GM12801 (cell line): Measurements from ENCODE around the gene CLSTN1.

Source experiments
- TF ChIP-seq, protein P1 (sequence below): IDR thresholded peaks from one replicate; pipeline ENCODE4 v1.5.1; 2011; ENCODE audit warnings: control low read depth; ENCODE audit not compliant: insufficient read length; ENCODE audit errors: extremely low read depth

Gene CLSTN1

DNA sequence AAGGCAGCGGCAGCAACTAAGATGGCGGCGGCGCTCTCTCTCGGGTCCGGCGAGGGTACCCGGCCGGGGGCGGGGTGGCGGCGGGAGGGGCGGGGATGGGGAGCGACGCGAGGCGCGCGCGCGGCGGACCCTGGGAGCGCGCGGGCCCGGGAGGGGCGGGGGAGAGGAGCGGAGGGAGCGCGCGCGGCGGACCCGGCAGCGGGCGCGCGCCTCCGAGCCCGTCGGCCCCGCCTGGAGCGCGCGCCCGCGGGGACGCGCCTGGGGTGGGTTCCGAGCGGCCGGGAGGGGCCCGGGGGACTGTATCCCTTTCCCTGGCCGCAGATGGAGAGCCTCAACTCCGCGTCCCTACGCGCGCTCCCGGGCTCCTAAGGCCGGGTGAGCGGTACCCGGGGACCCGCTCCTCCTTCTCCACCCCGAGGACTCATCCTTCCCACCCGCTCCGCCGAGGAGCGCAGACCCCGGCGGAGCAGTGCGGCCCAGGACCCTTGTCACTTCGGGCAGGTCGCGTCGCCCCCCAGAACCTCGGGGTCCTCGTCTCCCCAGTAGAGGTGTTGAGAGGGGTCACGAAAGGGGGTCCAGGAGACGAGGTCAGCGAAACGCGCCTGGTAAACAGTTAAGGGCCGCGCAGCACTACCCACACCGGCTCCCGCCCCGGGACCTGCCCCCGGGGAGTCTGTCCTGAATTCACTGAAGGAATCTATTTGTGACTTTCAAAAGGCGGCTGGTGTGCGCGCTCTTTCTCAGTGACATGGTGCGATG, at the start of gene CLSTN1:
CLSTN1 (minus strand) TSS at position 23 of the 759 bp plus-strand sequence. CDS start 232 bp downstream, outside the sequence.
- TF ChIP-seq, protein P1, sequence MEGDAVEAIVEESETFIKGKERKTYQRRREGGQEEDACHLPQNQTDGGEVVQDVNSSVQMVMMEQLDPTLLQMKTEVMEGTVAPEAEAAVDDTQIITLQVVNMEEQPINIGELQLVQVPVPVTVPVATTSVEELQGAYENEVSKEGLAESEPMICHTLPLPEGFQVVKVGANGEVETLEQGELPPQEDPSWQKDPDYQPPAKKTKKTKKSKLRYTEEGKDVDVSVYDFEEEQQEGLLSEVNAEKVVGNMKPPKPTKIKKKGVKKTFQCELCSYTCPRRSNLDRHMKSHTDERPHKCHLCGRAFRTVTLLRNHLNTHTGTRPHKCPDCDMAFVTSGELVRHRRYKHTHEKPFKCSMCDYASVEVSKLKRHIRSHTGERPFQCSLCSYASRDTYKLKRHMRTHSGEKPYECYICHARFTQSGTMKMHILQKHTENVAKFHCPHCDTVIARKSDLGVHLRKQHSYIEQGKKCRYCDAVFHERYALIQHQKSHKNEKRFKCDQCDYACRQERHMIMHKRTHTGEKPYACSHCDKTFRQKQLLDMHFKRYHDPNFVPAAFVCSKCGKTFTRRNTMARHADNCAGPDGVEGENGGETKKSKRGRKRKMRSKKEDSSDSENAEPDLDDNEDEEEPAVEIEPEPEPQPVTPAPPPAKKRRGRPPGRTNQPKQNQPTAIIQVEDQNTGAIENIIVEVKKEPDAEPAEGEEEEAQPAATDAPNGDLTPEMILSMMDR: no peak

DNA sequence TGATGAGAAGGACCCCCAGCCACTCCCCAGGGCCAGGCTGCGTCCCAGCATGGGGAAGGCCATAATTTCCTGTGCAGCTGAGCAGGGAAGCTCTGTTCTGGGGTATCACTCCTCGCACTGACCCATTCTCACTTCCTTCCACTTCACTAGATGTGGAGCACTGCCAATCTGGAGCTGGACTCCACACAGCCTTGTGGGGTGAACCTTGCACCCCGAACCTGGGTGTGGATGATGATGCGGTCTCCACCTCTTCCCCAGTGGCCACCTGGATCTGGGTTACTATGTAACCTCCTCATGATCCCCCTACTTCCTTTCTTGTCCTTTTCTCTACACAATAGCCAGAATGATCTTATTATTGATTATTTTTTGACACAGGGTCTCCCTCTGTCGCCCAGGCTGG, 49.6 kb upstream of the CLSTN1 start:
- TF ChIP-seq, protein P1: no peak

DNA sequence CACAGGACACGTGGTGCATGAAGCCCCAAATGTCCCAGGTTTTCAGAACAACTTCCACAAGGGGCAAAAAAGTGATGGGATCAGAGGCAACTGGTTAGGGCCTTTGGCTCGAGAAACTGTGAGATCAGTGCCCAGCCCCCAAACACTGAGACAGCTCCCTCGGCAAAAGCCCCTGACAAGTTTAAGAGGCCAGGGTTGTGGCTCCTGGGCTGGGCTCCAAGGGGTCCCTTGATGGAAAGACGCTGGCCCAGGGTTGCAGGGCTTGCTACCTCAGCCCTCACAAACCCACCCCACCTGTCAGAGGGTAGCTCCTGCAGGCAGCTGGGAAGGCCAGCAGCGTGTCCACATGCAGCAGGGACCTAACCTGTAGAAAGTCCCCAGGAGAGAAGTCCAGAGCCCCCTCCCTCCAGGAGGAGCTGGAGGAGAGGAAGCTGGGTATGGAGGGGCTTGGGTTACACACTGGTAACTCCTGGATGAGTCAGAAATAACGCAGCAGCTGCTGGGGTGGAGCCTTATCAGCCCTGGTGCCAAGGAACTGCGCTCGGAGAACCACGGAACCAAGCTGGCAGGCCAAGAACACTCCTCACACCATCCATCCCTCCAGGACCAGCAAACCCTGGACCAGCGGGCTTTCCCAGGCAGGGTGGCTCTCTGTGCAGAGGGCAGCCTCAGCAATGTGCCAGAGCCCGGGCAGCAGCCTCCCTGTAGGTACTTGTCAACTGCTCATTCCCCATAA, 48.8 kb upstream of the CLSTN1 start:
- TF ChIP-seq, protein P1: no peak

DNA sequence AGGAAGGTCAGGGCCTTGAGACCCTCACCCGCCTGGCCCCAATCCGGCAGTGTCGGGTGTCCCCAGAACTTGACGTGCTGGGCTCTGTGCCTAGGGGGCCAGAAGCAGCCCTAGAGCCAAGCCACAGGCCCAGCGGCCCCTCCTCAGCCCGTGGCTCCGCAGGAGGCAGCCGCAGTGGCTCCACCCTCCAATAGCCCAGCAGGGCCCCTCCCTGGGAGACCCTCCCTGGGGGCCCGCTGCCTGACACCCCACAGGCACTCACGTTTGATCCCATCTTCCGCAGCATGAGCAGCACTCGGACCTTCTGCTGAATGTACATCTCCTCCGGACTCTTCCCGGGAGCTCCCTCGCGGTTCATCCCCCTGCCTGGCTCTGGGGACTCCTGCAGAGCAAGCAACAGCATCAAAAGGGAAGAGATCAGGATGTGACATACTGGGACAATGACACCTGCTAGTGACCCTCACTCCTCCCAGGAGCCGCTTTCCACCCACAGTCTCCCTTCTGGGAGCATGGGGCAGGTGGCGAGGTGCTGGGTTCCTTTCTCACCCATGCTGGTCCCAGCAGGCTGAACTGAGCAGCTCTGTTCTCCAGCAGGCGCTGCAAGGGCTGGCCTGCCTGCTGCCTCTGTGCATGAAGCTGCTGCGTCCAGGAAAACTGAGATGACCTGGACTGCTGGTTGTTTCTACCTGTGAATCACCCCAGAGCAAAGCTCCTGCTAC, 48.1 kb upstream of the CLSTN1 start:
- TF ChIP-seq, protein P1: no peak

DNA sequence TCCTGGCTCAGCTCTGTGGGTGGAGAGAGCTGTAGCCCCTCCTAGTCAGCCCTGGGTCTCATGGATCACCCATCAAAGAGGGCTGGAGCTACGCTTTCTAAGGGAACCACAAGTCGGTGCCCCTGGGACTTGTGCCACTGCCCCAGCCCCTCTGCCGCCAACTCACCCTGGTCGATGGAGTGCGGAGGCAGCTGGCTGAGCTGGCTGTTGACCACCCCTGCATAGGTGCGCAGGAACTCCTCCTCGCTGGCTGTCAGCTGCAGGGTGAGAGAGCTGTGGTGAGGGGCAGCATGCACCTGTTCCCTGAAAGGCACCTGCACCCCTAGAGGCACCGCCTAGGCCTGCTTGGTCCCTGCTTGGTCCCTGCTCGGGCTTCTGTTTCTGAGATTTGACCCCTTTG, 47.3 kb upstream of the CLSTN1 start:
- TF ChIP-seq, protein P1: no peak

DNA sequence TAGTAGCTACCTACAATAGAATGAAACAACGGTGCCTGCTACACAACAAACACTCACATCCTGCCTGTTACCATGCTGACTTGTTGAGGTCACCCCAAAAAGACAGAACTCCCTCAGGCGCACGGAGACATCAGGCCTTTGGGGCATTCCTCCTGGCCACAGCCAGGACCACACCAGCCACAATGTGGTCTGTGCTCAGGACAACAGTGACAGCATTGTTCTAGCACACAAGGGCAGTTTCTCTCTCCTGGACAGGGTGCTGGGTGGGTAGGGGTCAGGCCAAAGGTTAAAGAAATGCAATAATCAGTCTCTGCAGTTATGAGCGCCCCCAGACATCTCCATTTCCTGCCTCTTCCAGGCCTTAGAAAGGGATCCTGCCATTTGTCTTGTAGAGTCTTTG, 46.8 kb upstream of the CLSTN1 start:
- TF ChIP-seq, protein P1: no peak

DNA sequence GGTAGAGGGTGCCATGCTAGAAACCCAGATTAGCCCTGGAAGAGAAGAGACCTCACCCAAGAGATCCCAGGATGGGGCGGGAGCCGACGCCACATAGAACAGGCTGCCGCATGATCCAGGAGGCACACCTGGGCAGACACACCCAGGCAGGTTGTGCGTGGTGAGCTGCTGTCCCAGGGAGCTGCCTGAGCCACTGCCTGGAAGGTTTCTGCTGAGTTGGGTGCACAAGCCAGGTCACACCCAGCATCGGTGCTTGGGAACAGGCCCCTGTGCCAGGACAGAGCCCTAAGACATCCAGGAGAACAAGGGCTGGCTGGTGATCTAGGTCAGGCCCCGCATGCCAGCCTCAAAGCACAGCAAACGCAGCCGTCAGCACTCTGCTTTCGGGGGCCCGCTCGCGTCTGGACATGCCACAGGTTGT, 46.1 kb upstream of the CLSTN1 start:
- TF ChIP-seq, protein P1: no peak
